SK-N-SH treated with all-trans-retinoic acid at 6 μM for 48 hours (cell line): ENCODE measurements around the gene AOPEP.

Experiments used
- ARNTL ChIP-seq: fragments of 450-650 bp; formaldehyde crosslinking; IDR thresholded peaks from 2 replicates; pipeline ENCODE4 v1.5.0; 2020; ENCODE audit warnings: low read depth, mild to moderate bottlenecking, moderate library complexity, borderline replicate concordance
- ESRRG ChIP-seq: fragments of 250-450 bp; sonication (Bioruptor Pico); IDR thresholded peaks from 2 replicates; pipeline ENCODE4 v1.6.1; 2021; ENCODE audit warnings: mild to moderate bottlenecking
- PATZ1 ChIP-seq: fragments of 250-450 bp; sonication (Bioruptor Pico); IDR thresholded peaks from 2 replicates; pipeline ENCODE4 v1.8.0; 2020; ENCODE audit warnings: mild to moderate bottlenecking, moderate library complexity, borderline replicate concordance
- RARB ChIP-seq: fragments of 250-450 bp; sonication (Bioruptor Pico); IDR thresholded peaks from 2 replicates; pipeline ENCODE4 v1.8.0; 2021; ENCODE audit warnings: mild to moderate bottlenecking, moderate library complexity
- SNAI2 ChIP-seq: fragments of 250-450 bp; sonication (Bioruptor Pico); IDR thresholded peaks from 2 replicates; pipeline ENCODE4 v1.5.0; 2020; ENCODE audit warnings: mild to moderate bottlenecking, moderate library complexity
- TCF4 ChIP-seq: fragments of 250-450 bp; sonication (Bioruptor Pico); IDR thresholded peaks from 2 replicates; pipeline ENCODE4 v1.8.0; 2021; ENCODE audit warnings: mild to moderate bottlenecking, moderate library complexity, borderline replicate concordance
- TOX ChIP-seq: fragments of 250-450 bp; sonication (Bioruptor Pico); IDR thresholded peaks from 2 replicates; pipeline ENCODE4 v1.8.0; 2021; ENCODE audit warnings: mild to moderate bottlenecking, moderate library complexity, borderline replicate concordance
- ZC3H10 ChIP-seq: fragments of 250-450 bp; sonication (Bioruptor Pico); IDR thresholded peaks from 2 replicates; pipeline ENCODE4 v1.5.1; 2021; ENCODE audit warnings: mild to moderate bottlenecking, moderate library complexity
- ZFP3 ChIP-seq: fragments of 250-450 bp; sonication (Bioruptor Pico); IDR thresholded peaks from 2 replicates; pipeline ENCODE4 v1.5.0; 2020; ENCODE audit warnings: mild to moderate bottlenecking, moderate library complexity
- ZNF8 ChIP-seq: fragments of 450-650 bp; formaldehyde crosslinking; IDR thresholded peaks from 2 replicates; pipeline ENCODE4 v1.5.0; 2020; ENCODE audit warnings: mild to moderate bottlenecking, moderate library complexity
- TF ChIP-seq, protein P1 (sequence below): fragments of 250-450 bp; sonication (Bioruptor Pico); IDR thresholded peaks from 2 replicates; pipeline ENCODE4 v1.5.1; 2020; ENCODE audit warnings: low read depth, mild to moderate bottlenecking, moderate library complexity

GRCh38 chr9:94692601-94693000 lies 33.9 kb upstream of the AOPEP start:
- no peak for TF ChIP-seq PATZ1 (CRISPR knock-in tag)
- no peak for TF ChIP-seq RARB (CRISPR knock-in tag)
- TF ChIP-seq ESRRG = no peak
- TF ChIP-seq ARNTL = no peak
- no peak for TF ChIP-seq ZNF8 (CRISPR knock-in tag)
- no peak for TF ChIP-seq SNAI2
- TF ChIP-seq, protein P1, sequence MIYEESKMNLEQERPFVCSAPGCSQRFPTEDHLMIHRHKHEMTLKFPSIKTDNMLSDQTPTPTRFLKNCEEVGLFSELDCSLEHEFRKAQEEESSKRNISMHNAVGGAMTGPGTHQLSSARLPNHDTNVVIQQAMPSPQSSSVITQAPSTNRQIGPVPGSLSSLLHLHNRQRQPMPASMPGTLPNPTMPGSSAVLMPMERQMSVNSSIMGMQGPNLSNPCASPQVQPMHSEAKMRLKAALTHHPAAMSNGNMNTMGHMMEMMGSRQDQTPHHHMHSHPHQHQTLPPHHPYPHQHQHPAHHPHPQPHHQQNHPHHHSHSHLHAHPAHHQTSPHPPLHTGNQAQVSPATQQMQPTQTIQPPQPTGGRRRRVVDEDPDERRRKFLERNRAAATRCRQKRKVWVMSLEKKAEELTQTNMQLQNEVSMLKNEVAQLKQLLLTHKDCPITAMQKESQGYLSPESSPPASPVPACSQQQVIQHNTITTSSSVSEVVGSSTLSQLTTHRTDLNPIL (CRISPR knock-in tag) = no peak
- no peak for TF ChIP-seq TOX (CRISPR knock-in tag)
- TF ChIP-seq ZC3H10 (CRISPR knock-in tag) = no peak
- no peak for TF ChIP-seq TCF4 (CRISPR knock-in tag)
- no peak for TF ChIP-seq ZFP3 (CRISPR knock-in tag)
